Activated T-helper 17 cell treated with anti-CD3 and anti-CD28 coated beads, Interleukin-2, amount 50 U/mL, for 72 hours (primary cell): ENCODE results near the gene GRK4. TPM values are rescaled to one million over a fixed set of nuclear protein-coding genes. Genes with fewer than 3 reads are reported as not detected.
A peak's percentile ranks its signal among the peaks of the same experiment; 100 is the strongest.
"Not testable (repeated sequence)": the region's sequence is repeated elsewhere in the genome, so short reads cannot be mapped to it uniquely, and the experiment has no call there.

Experiments
- ATAC-seq: fragments of 150-1000 bp; cut with Tn5 transposase; replicated peaks from 2 replicates; pipeline ENCODE4 v1.10.0; 2021; ENCODE audit warnings: mild to moderate bottlenecking, moderate library complexity
- H3K27ac Mint-ChIP-seq: one replicate; pipeline ENCODE4 v1.8.0; 2022; ENCODE audit warnings: mixed read lengths
- H3K27me3 Mint-ChIP-seq: one replicate; pipeline ENCODE4 v1.8.0; 2022; ENCODE audit warnings: mixed read lengths
- H3K36me3 Mint-ChIP-seq: one replicate; pipeline ENCODE4 v1.8.0; 2022; ENCODE audit warnings: low read depth, mild to moderate bottlenecking, mixed read lengths
- H3K4me1 Mint-ChIP-seq: one replicate; pipeline ENCODE4 v1.8.0; 2022; ENCODE audit warnings: mixed read lengths
- H3K4me3 Mint-ChIP-seq: one replicate; pipeline ENCODE4 v1.8.0; 2022; ENCODE audit warnings: mild to moderate bottlenecking, mixed read lengths
- H3K9me3 Mint-ChIP-seq: one replicate; pipeline ENCODE4 v1.8.0; 2022; ENCODE audit warnings: mixed read lengths
- total RNA-seq, 2 donors: library from RNA; stranded (reverse); gene quantifications; one replicate each; pipeline ENCODE4 v1.2.3, GENCODE V29; 2022

GRK4 gene
- total RNA-seq, 2 donors from 2014 or later = 3.2 to 5.7 TPM

GRCh38 chr4:3051141-3051897, 87.9 kb downstream of the GRK4 start:
- H3K9me3 Mint-ChIP-seq, H3K36me3 Mint-ChIP-seq, H3K4me3 Mint-ChIP-seq, ATAC-seq, H3K4me1 Mint-ChIP-seq, H3K27me3 Mint-ChIP-seq, H3K27ac Mint-ChIP-seq: not testable (repeated sequence)

DNA sequence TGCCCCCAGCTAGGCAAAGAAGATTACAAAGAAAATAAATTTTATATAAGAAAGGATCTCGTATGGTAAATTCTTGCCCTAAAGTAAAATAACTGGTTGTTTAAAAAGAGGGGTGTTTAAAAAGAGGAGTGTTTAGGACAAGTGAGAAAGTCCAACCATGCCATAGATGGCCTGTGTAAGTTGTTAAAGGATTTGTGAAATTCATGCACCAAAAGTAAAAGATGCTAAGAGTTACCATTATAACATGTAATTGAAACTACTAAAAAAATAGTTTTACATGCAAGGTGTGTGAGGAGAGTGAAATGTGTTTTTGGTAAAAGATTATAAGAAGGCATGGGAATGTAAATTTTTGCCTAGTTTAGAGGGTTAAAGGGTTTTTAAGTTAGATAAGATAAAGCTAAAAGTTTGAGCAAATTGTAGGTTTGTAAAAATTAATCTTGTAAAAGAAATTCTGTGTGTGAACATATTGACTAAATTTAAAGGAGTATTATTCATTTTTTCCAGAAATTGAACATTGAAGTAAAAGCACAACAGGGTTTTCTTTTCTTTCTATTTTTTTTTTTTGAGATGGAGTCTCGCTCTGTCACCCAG, 90.9 kb downstream of the GRK4 start:
- Mint-ChIP-seq H3K9me3 (peaks cover 5% of the 10 kb centered on the region), H3K27me3 (no peaks in the 10 kb centered on the region), H3K36me3 (no peaks in the 10 kb centered on the region), H3K4me3 (no peak overlapping the region), H3K4me1 (no peaks in the 10 kb centered on the region), H3K27ac (no peak overlapping the region)
- no peak for ATAC-seq

DNA sequence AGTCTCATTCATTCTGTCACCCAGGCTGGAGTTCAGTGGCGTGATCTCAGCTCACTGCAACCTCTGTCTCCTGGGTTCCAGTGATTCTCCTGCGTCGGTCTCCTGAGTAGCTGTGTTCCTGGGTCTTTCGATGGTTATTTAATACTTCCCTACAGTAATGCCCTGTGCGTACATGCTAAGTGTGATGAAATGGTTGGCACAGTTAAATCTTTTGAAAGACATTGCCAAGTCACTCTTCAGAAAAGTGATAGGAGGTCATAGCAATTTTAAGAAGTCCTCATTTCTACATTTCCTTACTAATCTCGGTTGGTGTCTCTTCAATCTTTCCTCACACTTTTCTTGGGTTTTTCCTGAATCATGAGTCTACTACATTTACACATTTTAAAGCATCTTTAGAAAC, 96.6 kb downstream of the GRK4 start:
- Mint-ChIP-seq H3K36me3 (no peaks in the 10 kb centered on the region), H3K4me3 (no peak overlapping the region), H3K27ac (no peak overlapping the region), H3K27me3 (no peaks in the 10 kb centered on the region), H3K4me1 (no peaks in the 10 kb centered on the region), H3K9me3 (peaks cover 5% of the 10 kb centered on the region)
- ATAC-seq = no peak

DNA sequence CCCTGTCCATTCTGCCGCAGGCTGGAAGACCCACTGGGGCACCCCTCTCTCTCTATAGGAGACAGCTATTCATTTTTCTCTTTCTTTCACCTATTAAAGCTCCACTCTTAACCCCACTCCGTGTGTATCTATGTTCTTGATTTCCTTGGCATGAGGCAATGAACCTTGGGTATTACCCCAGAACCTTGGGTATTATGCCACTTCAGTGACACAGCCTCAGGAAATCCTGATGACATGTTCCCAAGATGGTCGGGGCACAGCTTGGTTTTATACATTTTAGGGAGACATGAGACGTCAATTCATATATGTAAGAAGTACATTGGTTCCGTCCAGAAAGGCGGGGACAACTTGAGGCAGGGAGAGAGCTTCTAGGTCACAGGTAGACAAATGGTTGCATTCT, 97.6 kb downstream of the GRK4 start:
- H3K36me3 Mint-ChIP-seq = no peaks in the 10 kb centered on the region
- no peak for ATAC-seq
- no peaks in the 10 kb centered on the region for H3K9me3 Mint-ChIP-seq
- no peaks in the 10 kb centered on the region for H3K4me1 Mint-ChIP-seq
- no peak overlapping the region for H3K27ac Mint-ChIP-seq
- no peaks in the 10 kb centered on the region for H3K27me3 Mint-ChIP-seq
- H3K4me3 Mint-ChIP-seq = no peak overlapping the region

DNA sequence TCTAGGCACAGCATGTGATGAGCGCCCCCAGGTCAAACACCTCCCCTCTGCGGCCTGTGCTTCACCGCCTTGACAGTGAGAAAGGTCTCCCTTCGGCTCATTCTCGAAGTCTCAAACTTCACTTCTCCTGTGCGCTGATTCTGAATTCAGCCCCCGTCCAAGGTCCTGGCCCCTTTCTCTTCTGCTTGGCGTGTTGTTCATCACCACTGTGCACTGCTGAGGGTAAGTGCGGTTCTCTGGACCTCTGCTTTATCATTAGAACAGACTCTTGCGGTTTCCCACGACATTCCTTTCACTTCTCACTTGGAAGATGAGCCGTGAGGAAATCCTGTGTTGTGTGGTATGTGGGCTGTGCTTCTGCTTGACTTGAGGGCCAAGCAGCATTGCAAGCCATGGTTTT, 99.1 kb downstream of the GRK4 start:
- Mint-ChIP-seq H3K4me3 (no peak overlapping the region), H3K27me3 (no peaks in the 10 kb centered on the region), H3K27ac (no peak overlapping the region), H3K4me1 (no peaks in the 10 kb centered on the region), H3K36me3 (no peaks in the 10 kb centered on the region), H3K9me3 (no peaks in the 10 kb centered on the region)
- ATAC-seq = no peak

DNA sequence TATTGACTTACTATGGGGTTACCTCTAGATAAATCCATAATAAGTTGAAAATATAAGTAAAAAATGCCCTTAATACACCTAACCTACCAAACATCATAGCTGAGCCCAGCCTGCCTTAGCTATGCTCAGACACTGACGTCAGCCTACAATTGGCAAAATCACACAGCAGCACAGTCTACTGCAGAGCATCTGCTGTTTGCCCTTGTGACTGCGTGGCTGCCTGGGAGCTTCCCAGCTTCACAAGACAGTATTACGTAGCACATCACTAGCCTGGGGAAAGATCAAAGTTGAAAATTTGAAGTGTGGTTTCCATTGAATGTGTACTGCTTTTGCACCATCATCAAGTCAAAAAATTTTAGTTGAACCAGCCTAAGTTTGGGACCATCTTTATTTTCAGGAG, 102.2 kb downstream of the GRK4 start:
- H3K36me3 Mint-ChIP-seq = no peaks in the 10 kb centered on the region
- no peaks in the 10 kb centered on the region for H3K9me3 Mint-ChIP-seq
- no peak overlapping the region for H3K4me3 Mint-ChIP-seq
- H3K27me3 Mint-ChIP-seq = no peaks in the 10 kb centered on the region
- H3K4me1 Mint-ChIP-seq = no peaks in the 10 kb centered on the region
- H3K27ac Mint-ChIP-seq = no peak overlapping the region
- ATAC-seq = no peak

DNA sequence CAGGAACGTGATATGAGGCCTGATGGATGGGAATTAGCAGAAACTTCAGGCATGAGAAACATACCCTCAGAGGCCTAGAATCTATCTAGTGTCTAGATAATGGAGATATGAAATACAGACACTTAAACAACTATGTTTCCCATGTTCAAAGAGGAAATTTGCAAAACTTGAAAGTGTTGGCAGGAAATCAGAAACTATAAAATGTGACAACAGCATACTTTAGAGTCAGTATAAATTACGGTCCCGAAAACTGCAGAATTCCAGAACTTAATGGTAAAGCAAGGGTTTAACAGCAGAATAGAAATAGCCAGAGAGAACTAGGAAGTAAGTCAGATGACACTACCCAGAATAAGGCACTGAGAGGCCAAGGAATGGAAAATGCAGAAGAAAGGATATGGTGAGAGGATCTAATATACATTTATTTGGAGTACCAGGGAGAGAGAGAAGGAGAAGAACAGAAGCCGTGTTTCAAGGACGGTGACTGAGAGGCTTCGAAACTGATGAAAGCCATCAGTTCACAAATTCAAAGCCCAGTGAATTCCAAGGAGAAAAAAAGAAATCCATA, 103.5 kb downstream of the GRK4 start:
- H3K9me3 Mint-ChIP-seq = no peaks in the 10 kb centered on the region
- H3K27me3 Mint-ChIP-seq = no peaks in the 10 kb centered on the region
- ATAC-seq = no peak
- no peaks in the 10 kb centered on the region for H3K36me3 Mint-ChIP-seq
- no peak overlapping the region for H3K4me3 Mint-ChIP-seq
- H3K27ac Mint-ChIP-seq = no peak overlapping the region
- H3K4me1 Mint-ChIP-seq = no peaks in the 10 kb centered on the region

GRCh38 chr4:3067473-3068001, 104.2 kb downstream of the GRK4 start:
- H3K36me3 Mint-ChIP-seq = no peaks in the 10 kb centered on the region
- H3K9me3 Mint-ChIP-seq = no peaks in the 10 kb centered on the region
- no peak for ATAC-seq
- H3K4me3 Mint-ChIP-seq = no peak overlapping the region
- no peaks in the 10 kb centered on the region for H3K27me3 Mint-ChIP-seq
- no peaks in the 10 kb centered on the region for H3K4me1 Mint-ChIP-seq
- H3K27ac Mint-ChIP-seq = no peak overlapping the region

DNA sequence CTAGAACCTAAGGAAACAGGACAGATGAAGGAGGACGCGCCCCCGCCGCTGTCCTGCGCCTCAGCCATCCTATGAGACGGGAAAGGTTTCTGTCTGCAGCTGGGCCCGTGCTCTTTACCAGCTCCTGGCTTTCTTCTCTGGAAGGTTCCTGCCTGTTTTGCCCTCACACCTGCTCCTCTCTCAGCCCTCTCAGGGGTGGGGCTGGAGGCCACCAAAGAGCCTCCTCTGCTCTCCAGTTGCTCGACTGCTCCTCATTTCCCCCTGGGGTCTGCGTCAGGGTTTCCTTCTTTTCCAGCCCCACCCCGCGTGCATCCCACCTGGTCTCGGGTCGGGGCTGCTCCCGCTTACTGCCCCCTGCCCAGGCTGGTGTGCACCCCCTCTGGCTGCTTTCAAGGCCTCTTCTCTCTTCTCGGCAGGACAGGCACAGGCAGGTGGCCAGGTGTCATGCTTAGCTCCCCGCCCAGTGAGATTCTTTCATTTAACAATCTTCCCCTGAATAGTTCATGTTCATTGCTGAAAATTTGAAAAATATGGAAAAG, 106.4 kb downstream of the GRK4 start:
- no peaks in the 10 kb centered on the region for H3K27me3 Mint-ChIP-seq
- ATAC-seq = no peak
- H3K27ac Mint-ChIP-seq = no peak overlapping the region
- no peaks in the 10 kb centered on the region for H3K36me3 Mint-ChIP-seq
- H3K4me3 Mint-ChIP-seq = no peak overlapping the region
- no peaks in the 10 kb centered on the region for H3K9me3 Mint-ChIP-seq
- H3K4me1 Mint-ChIP-seq = no peaks in the 10 kb centered on the region

DNA sequence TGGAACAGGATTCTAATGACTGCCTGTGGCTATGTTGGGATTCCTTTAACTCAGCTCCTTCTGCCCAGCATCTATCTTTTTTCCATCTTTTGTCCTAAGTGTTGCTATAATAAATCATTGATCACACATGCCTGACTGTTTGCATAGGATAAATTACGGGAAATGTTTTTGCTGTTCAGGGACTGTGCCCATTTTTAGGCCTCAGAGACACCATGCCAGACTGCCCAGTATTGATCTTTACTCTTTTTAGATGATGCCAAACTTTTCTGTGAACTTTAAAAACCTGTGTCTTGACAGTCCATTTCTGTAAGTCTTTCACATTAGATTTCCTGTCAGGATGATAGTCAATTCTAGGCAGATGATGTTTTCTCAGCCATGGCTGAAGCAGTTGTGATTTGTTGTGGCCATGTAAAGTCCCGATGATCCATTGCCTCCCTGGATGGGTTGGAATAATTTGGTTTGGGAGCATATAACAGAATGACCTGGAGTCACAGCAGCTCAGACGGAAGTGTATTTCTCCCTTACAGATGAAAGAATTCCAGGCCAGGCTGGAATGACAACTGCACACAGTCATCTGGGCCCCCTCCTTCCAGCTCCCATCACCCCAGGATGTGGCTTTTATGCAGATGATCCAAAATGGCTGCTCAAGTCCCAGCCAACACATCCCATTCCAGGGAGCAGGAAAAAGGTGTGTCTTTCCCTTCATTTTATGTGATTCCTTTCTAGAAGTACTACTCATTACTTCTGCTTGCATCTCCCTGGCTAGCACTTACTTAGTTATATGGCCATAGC, 107.5 kb downstream of the GRK4 start:
- Mint-ChIP-seq H3K9me3 (no peaks in the 10 kb centered on the region), H3K36me3 (no peaks in the 10 kb centered on the region), H3K4me1 (peaks cover 4% of the 10 kb centered on the region), H3K4me3 (no peak overlapping the region), H3K27me3 (no peaks in the 10 kb centered on the region), H3K27ac (no peak overlapping the region)
- ATAC-seq = no peak

DNA sequence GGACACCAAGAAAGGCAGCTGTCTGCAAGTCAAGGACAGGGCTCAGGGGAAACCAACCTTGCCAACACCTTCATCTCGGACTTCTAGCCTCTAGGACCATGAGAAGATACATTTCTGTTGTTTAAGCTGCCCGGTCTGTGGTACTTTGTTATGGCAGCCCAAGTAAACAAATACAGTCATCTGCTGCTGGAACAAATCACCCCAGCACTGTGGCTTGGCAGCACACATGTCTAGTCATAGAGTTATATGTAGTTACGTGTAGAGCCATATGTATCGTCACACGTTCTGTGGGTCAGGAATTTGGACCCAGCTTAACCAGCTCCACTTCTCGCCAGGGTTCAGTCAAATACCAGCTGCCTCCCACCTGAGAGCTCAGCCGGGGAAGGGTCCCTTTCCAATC, 108.4 kb downstream of the GRK4 start:
- no peaks in the 10 kb centered on the region for H3K27me3 Mint-ChIP-seq
- no peak overlapping the region for H3K27ac Mint-ChIP-seq
- H3K4me3 Mint-ChIP-seq = peak overlapping the region; percentile 25
- no peaks in the 10 kb centered on the region for H3K36me3 Mint-ChIP-seq
- no peak for ATAC-seq
- H3K4me1 Mint-ChIP-seq = peaks cover 8% of the 10 kb centered on the region
- no peaks in the 10 kb centered on the region for H3K9me3 Mint-ChIP-seq

DNA sequence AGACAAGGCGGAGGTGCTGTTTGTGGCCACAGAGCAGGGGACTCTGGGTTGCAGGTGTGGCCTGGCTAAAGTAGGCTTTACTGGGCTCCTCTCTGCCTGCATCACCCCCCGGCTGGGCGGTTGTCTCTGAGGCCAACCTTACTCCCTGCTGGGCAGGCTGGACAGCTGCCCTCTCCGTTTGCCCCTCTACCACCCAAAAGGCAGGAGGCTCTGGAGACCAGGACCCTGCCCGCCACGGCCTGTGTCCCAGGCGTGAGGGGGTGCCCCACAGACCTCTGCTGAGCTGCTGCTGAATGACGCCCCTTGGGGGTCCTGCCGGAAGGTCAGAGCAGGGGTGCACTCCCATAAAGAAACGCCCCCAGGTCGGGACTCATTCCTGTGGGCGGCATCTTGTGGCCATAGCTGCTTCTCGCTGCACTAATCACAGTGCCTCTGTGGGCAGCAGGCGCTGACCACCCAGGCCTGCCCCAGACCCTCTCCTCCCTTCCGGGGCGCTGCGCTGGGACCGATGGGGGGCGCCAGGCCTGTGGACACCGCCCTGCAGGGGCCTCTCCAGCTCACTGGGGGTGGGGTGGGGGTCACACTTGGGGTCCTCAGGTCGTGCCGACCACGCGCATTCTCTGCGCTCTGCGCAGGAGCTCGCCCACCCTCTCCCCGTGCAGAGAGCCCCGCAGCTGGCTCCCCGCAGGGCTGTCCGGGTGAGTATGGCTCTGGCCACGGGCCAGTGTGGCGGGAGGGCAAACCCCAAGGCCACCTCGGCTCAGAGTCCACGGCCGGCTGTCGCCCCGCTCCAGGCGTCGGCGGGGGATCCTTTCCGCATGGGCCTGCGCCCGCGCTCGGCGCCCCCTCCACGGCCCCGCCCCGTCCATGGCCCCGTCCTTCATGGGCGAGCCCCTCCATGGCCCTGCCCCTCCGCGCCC, 110.0 kb downstream of the GRK4 start:
- no peak for ATAC-seq
- Mint-ChIP-seq H3K27ac (no peak overlapping the region), H3K36me3 (peaks cover 4% of the 10 kb centered on the region), H3K9me3 (no peaks in the 10 kb centered on the region), H3K4me1 (peaks cover 13% of the 10 kb centered on the region), H3K4me3 (peak overlapping the region; percentile 55), H3K27me3 (no peaks in the 10 kb centered on the region)

DNA sequence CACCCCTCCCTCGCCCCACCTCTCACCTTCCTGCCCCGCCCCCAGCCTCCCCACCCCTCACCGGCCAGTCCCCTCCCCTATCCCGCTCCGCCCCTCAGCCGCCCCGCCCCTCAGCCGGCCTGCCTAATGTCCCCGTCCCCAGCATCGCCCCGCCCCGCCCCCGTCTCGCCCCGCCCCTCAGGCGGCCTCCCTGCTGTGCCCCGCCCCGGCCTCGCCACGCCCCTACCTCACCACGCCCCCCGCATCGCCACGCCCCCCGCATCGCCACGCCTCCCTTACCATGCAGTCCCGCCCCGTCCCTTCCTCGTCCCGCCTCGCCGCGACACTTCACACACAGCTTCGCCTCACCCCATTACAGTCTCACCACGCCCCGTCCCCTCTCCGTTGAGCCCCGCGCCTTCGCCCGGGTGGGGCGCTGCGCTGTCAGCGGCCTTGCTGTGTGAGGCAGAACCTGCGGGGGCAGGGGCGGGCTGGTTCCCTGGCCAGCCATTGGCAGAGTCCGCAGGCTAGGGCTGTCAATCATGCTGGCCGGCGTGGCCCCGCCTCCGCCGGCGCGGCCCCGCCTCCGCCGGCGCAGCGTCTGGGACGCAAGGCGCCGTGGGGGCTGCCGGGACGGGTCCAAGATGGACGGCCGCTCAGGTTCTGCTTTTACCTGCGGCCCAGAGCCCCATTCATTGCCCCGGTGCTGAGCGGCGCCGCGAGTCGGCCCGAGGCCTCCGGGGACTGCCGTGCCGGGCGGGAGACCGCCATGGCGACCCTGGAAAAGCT, 110.9 kb downstream of the GRK4 start, which contains the start of the genes HTT and HTT-AS:
TSS of gene HTT (plus strand) at position 604 of the 768 bp plus-strand sequence. CDS start at position 749, 145 bp downstream.
TSS of gene HTT-AS (minus strand) at position 461 of the 768 bp plus-strand sequence.
- Mint-ChIP-seq H3K27ac (peak within 1 kb of the TSS; percentile 87), H3K36me3 (peaks cover 4% of the 10 kb centered on the region), H3K27me3 (no peaks in the 10 kb centered on the region), H3K4me3 (peak within 1 kb of the TSS; percentile 89), H3K4me1 (peaks cover 13% of the 10 kb centered on the region), H3K9me3 (no peaks in the 10 kb centered on the region)
- ATAC-seq = peak; percentile 90
